CD4-positive, alpha-beta T cell (primary cell): ENCODE data around the gene GARS1. TPM values are rescaled to one million over a fixed set of nuclear protein-coding genes. Genes with fewer than 3 reads are reported as not detected.

ENCODE experiments used
- ATAC-seq: fragments of 200-7000 bp; cut with Tn5 transposase; one replicate; pipeline ENCODE4 v1.10.0; 2022; ENCODE audit warnings: mild to moderate bottlenecking; ENCODE audit not compliant: poor library complexity
- CTCF ChIA-PET: fragments of 350-600 bp; sonication (Branson Sonifier 250); formaldehyde crosslinking; loops from one replicate; lab custom pipeline; 2021; ENCODE audit warnings: antibody characterized with exemption, inconsistent platforms; lab: Charles Lee
- POLR2A ChIA-PET: fragments of 350-600 bp; sonication (Branson Sonifier 250); formaldehyde crosslinking; loops from one replicate; lab custom pipeline; 2021; ENCODE audit warnings: antibody characterized with exemption, inconsistent platforms; lab: Charles Lee
- DNase-seq, 14 experiments: peaks; one replicate each; pipeline ENCODE4 v3.0.0-alpha.2; 2013 to 2020; ENCODE audit warnings: mixed read lengths in 2 of 14
- H3K27ac ChIP-seq, 2 donors: one replicate each; pipeline versions ENCODE4 v1.5.1 to v1.7.0; 2013; ENCODE audit warnings: low read length in 2 of 2, low read depth in 1 of 2, mild to moderate bottlenecking in 1 of 2
- H3K27me3 ChIP-seq, 2 experiments: 1 replicate in 1 of 2; 2 replicates in 1 of 2; pipeline versions ENCODE4 v1.6.1 to v1.7.0; 2013; ENCODE audit warnings: low read length in 2 of 2, control low read depth in 1 of 2, mild to moderate bottlenecking in 1 of 2, moderate library complexity in 1 of 2; ENCODE audit not compliant: insufficient read depth in 2 of 2, control insufficient read depth in 1 of 2
- H3K36me3 ChIP-seq: one replicate; pipeline ENCODE4 v1.6.1; 2013; ENCODE audit warnings: low read length, control low read depth; ENCODE audit not compliant: insufficient read depth
- H3K4me1 ChIP-seq: one replicate; pipeline ENCODE4 v1.6.1; 2013; ENCODE audit warnings: low read length, control low read depth; ENCODE audit not compliant: insufficient read depth
- H3K4me3 ChIP-seq: one replicate; pipeline ENCODE4 v1.5.1; 2013; ENCODE audit warnings: mild to moderate bottlenecking, low read length, moderate library complexity
- H3K9me3 ChIP-seq, 2 experiments: 1 replicate in 1 of 2; 2 replicates in 1 of 2; pipeline versions ENCODE4 v1.6.1 to v1.7.0; 2013; ENCODE audit warnings: low read length in 2 of 2, mild to moderate bottlenecking in 2 of 2, control low read depth in 1 of 2, moderate library complexity in 1 of 2; ENCODE audit not compliant: control insufficient read depth in 1 of 2, insufficient read depth in 1 of 2
- H3K27ac Mint-ChIP-seq: one replicate; pipeline ENCODE4 v1.8.0; 2020; ENCODE audit warnings: mixed read lengths
- H3K27me3 Mint-ChIP-seq: one replicate; pipeline ENCODE4 v1.8.0; 2021; ENCODE audit warnings: mixed read lengths
- H3K36me3 Mint-ChIP-seq: one replicate; pipeline ENCODE4 v1.8.0; 2021; ENCODE audit warnings: low read depth, mixed read lengths
- H3K4me1 Mint-ChIP-seq: one replicate; pipeline ENCODE4 v1.8.0; 2021; ENCODE audit warnings: low read depth, mixed read lengths
- H3K4me3 Mint-ChIP-seq: one replicate; pipeline ENCODE4 v1.8.0; 2020; ENCODE audit warnings: mild to moderate bottlenecking, mixed read lengths
- H3K9me3 Mint-ChIP-seq: one replicate; pipeline ENCODE4 v1.8.0; 2020; ENCODE audit warnings: mixed read lengths
- intact Hi-C, 2 experiments: fragments of 100-400 bp; cut with DNase I in 1 of 2; cut with micrococcal nuclease in 1 of 2; formaldehyde crosslinking; loops; one replicate each; pipeline versions ENCODE4 v1.15.1 to v1.9.0; 2023 to 2025; cut with DNase I, micrococcal nuclease
- total RNA-seq, 174 experiments: library from RNA in 2 of 174; stranded (reverse) in 2 of 174; gene quantifications; one replicate each; pipeline ENCODE4 v1.2.3 and lab custom pipeline; 2021 to 2026
- TF ChIP-seq, protein P1 (sequence below): fragments of 200-600 bp; IDR thresholded peaks from one replicate; pipeline ENCODE4 v1.8.0; 2022; ENCODE audit warnings: antibody characterized with exemption, mild to moderate bottlenecking

GARS1 gene
- total RNA-seq, 2 experiments from 2014 or later, result 127 to 132 TPM

DNA sequence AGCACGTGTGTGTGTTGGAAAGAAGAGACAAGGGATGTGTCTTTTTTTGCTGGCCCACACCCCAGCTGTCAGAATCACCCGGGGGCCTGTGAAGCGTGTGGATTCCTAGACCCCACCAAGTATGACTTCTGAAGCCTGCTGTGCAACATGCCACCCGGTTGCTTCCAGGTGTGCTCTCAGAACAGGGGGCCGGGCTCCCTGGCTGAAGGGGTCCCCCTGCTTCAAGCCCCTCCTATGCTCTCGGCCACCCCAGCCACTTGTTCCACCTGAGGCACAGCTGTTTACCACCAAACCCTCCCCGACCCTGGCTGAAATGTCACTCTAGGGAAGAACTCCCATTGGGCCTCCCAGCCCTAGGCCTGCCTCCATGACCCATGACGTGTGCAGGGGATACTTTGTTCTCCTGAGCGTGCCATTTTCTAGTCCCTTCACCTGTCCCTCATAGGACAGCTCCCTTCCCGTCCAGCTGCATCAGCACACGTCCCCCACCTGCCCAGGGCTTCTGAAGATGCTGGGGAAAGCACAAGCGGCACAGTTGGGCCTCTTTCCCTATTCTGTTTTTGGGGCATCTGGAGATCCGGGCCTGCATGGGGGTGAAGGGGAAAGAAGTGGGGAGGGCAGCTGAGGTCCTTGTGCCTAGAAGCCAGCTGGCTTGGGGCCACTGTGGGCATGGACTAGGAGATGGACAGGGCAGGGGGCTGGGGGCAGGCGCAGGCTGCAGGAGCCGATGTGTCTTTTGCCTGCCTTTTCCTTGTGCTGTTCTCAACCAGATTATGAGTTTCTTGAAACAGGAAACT, 54.3 kb downstream of the GARS1 start:
- ChIA-PET POLR2A (no interaction called here), CTCF (no interaction called here)
- H3K27me3 Mint-ChIP-seq, result no peaks in the 10 kb centered on the region
- H3K4me1 Mint-ChIP-seq, result no peaks in the 10 kb centered on the region
- ATAC-seq (no peak), DNase-seq (no peak)
- peaks cover 6% of the 10 kb centered on the region for H3K36me3 Mint-ChIP-seq
- Histone ChIP-seq H3K27ac (no peak overlapping the region), H3K36me3 (peaks cover 3% of the 10 kb centered on the region), H3K9me3 (no peaks in the 10 kb centered on the region), H3K4me3 (no peak overlapping the region), H3K4me1 (no peaks in the 10 kb centered on the region), H3K27me3 (no peaks in the 10 kb centered on the region)
- H3K9me3 Mint-ChIP-seq, result no peaks in the 10 kb centered on the region
- no peak overlapping the region for H3K27ac Mint-ChIP-seq
- H3K4me3 Mint-ChIP-seq, result no peak overlapping the region
- intact Hi-C loops, result no loop called here
- TF ChIP-seq, protein P1, sequence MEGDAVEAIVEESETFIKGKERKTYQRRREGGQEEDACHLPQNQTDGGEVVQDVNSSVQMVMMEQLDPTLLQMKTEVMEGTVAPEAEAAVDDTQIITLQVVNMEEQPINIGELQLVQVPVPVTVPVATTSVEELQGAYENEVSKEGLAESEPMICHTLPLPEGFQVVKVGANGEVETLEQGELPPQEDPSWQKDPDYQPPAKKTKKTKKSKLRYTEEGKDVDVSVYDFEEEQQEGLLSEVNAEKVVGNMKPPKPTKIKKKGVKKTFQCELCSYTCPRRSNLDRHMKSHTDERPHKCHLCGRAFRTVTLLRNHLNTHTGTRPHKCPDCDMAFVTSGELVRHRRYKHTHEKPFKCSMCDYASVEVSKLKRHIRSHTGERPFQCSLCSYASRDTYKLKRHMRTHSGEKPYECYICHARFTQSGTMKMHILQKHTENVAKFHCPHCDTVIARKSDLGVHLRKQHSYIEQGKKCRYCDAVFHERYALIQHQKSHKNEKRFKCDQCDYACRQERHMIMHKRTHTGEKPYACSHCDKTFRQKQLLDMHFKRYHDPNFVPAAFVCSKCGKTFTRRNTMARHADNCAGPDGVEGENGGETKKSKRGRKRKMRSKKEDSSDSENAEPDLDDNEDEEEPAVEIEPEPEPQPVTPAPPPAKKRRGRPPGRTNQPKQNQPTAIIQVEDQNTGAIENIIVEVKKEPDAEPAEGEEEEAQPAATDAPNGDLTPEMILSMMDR, result no peak

DNA sequence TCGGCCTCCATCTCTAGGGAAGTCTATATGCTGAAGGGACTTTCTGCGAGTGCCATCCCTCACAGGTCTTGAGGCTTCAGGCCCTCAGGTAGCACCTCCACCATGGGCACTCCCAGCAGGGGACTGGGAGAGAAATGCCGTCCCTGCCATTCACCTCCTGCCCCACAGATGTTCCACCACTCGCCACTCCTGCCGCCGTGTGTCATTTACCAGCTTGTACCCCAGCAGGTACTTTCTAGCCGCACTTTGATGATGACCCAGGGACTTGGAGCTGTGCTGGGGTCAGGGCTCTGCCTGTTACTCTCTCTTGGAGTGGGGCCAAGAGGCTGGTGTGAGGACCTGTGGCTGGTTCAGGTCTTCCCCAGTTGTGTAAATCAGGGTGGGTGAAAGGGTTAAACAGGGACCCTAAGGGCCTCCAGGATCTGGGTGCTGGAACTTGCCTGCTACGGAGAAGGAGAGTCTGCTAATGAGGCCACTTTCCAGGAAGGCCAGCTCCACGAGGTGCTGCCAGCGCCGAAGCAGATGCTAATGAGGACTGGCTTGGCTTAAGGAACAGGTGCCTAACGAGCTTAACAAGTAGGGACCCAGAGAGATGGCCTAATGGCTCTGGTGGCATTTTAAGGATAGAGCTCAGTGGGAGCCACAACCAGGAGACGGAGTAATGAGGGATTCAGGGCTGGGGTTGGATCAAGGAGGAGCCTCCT, 55.2 kb downstream of the GARS1 start:
- ChIA-PET POLR2A (no interaction called here), CTCF (no interaction called here)
- no peak for ATAC-seq
- no peaks in the 10 kb centered on the region for H3K9me3 Mint-ChIP-seq
- Histone ChIP-seq H3K27ac (no peak overlapping the region), H3K9me3 (no peaks in the 10 kb centered on the region), H3K27me3 (no peaks in the 10 kb centered on the region), H3K4me3 (no peak overlapping the region), H3K4me1 (no peaks in the 10 kb centered on the region), H3K36me3 (peaks cover 3% of the 10 kb centered on the region)
- TF ChIP-seq, protein P1, result no peak
- no peak for DNase-seq
- no peaks in the 10 kb centered on the region for H3K4me1 Mint-ChIP-seq
- no peaks in the 10 kb centered on the region for H3K27me3 Mint-ChIP-seq
- intact Hi-C loops, result no loop called here
- H3K36me3 Mint-ChIP-seq, result peaks cover under 1% of the 10 kb centered on the region
- H3K4me3 Mint-ChIP-seq, result no peak overlapping the region
- no peak overlapping the region for H3K27ac Mint-ChIP-seq

DNA sequence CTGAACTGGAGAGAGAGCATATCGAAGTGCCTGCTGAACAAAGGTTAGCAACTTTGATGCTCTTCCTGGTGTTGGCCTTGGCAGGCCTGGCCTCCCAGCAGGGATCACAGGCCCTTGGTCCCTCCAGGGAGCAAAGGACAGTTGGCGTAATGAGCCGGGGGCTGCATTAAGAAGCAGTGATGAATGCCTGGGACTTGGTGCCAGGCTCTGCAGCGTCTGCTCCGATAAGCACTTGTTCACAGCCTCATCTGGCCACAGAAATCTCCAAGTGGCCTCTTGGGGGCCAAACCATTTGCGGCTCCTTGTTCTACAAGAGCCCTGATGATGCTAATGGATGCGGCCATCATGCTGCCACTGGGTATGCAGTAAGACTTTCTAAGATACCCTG, 55.7 kb downstream of the GARS1 start:
- Histone ChIP-seq H3K4me3 (no peak overlapping the region), H3K9me3 (no peaks in the 10 kb centered on the region), H3K36me3 (no peaks in the 10 kb centered on the region), H3K27me3 (no peaks in the 10 kb centered on the region), H3K27ac (no peak overlapping the region), H3K4me1 (no peaks in the 10 kb centered on the region)
- H3K36me3 Mint-ChIP-seq, result no peaks in the 10 kb centered on the region
- ChIA-PET CTCF (no interaction called here), POLR2A (no interaction called here)
- DNase-seq, result no peak
- H3K9me3 Mint-ChIP-seq, result no peaks in the 10 kb centered on the region
- ATAC-seq, result no peak
- no peak overlapping the region for H3K27ac Mint-ChIP-seq
- intact Hi-C loops, result no loop called here
- no peaks in the 10 kb centered on the region for H3K4me1 Mint-ChIP-seq
- TF ChIP-seq, protein P1, result no peak
- no peak overlapping the region for H3K4me3 Mint-ChIP-seq
- H3K27me3 Mint-ChIP-seq, result no peaks in the 10 kb centered on the region
